Mononuclear cell (primary cell): ENCODE data around the gene TMEM116. TPM values are rescaled to one million over a fixed set of nuclear protein-coding genes. Genes with fewer than 3 reads are reported as not detected.

Source experiments
- H3K27me3 ChIP-seq: 2 replicates; pipeline ENCODE4 v1.6.0; 2011; ENCODE audit warnings: low read length, control low read depth; ENCODE audit not compliant: insufficient read depth
- H3K4me1 ChIP-seq: 2 replicates; pipeline ENCODE4 v1.5.1; 2011; ENCODE audit warnings: mild to moderate bottlenecking, low read length, control low read depth; ENCODE audit not compliant: insufficient read depth
- H3K4me3 ChIP-seq: 2 replicates; pipeline ENCODE4 v1.5.1; 2011; ENCODE audit warnings: mild to moderate bottlenecking, low read length, moderate library complexity
- H3K9me3 ChIP-seq: 2 replicates; pipeline ENCODE4 v1.5.1; 2011; ENCODE audit warnings: low read depth, mild to moderate bottlenecking, control low read depth, low read length
- total RNA-seq: library from RNA; depleted of rRNA; stranded (reverse); fragments of >200 nt; gene quantifications from one replicate; pipeline ENCODE4 v1.2.3, GENCODE V29; 2012

The TMEM116 gene
- total RNA-seq, 1 donor, result 9.4 TPM

DNA sequence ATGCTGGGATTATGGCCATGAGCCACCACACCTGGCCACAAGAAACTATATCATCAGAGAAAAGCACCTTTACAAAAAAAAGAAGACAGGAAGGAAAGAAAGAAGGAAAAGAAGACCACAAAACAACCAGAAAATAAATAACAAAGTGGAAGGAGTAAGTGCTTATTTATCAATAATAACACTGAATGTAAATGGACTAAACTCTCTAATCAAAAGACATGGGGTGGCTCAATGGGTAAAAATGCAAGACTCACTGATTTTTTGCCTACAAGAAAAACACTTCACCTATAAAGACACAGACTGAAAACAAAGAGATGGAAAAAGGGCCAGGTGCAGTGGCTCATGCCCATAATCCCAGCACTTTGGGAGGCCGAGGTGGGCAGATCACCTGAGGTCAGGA lies 105.2 kb downstream of the TMEM116 start:
- no peaks in the 10 kb centered on the region for H3K4me1 ChIP-seq
- no peaks in the 10 kb centered on the region for H3K27me3 ChIP-seq
- H3K9me3 ChIP-seq, result no peaks in the 10 kb centered on the region
- H3K4me3 ChIP-seq, result no peak overlapping the region

DNA sequence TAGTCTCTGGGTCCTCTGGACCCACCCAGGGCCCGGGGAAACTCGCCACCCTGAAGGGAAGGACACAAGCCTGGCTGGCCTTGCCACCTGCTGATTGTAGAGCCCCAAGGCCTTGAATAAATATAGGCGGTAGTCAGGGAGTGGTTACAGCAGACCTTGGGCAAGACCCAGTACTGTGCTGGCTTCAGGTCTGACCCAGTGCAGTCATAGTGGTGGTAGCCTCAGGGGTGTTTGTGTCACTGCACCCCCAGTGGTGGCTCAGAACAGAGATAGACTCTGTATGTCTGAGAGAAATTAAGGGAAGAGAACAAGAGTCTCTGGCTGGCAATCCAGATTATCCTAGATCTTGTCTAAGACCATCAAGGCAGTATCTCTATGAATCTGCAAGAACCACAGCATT lies 107.5 kb downstream of the TMEM116 start:
- no peak overlapping the region for H3K4me3 ChIP-seq
- no peaks in the 10 kb centered on the region for H3K4me1 ChIP-seq
- no peaks in the 10 kb centered on the region for H3K9me3 ChIP-seq
- H3K27me3 ChIP-seq, result no peaks in the 10 kb centered on the region

DNA sequence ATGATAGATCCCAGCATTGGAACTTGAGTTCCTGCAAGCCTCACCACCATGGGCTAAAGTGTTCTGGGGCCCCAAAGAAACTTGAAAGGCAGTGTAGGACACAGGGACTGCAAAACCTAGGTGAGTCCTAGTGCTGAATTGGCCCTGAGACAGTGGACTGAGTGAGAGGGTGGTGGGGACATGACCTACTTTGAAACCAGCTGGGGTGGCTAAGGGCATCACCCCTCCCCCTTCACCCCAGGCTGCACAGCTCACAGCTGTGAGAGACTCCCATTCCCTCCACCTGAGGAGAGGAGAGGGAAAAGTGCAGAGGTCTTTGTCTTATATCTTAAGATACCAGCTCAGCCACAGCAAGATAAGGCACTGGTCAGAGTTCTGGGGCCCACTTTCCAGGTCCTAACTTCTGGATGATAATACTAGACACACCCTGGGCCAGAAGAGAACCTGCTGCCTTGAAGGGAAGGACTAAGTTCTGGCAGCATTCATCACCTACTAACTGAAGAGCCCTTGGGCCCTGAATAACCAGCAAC lies 108.5 kb downstream of the TMEM116 start:
- Histone ChIP-seq H3K4me1 (no peaks in the 10 kb centered on the region), H3K27me3 (no peaks in the 10 kb centered on the region), H3K4me3 (no peak overlapping the region), H3K9me3 (no peaks in the 10 kb centered on the region)

- Histone ChIP-seq H3K4me1 (no peaks in the 10 kb centered on the region), H3K4me3 (no peak overlapping the region), H3K9me3 (no peaks in the 10 kb centered on the region), H3K27me3 (no peaks in the 10 kb centered on the region)
Measured at GRCh38 chr12:111901182-111901581, 111.8 kb downstream of the TMEM116 start.

DNA sequence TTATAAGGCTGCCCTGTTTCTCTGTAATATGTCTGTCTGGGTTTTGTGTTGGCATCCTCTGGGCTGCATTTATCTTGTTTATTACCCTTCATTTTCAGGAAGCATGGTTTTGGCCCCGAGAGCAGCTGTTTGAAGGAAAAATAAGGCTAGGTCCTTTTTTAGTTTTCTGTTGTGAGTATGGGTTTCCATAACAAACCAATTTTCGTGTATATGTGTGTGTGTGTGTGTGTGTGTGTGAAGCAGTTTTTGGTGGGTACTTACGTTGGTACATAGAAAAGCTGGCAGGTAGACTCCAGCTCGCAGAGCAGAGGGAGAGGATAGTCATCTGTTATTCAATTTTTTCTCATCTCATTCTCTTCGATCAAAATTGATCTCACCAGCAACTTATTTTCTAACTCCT lies 118.4 kb downstream of the TMEM116 start:
- H3K9me3 ChIP-seq, result no peaks in the 10 kb centered on the region
- no peaks in the 10 kb centered on the region for H3K27me3 ChIP-seq
- H3K4me1 ChIP-seq, result no peaks in the 10 kb centered on the region
- no peak overlapping the region for H3K4me3 ChIP-seq

DNA sequence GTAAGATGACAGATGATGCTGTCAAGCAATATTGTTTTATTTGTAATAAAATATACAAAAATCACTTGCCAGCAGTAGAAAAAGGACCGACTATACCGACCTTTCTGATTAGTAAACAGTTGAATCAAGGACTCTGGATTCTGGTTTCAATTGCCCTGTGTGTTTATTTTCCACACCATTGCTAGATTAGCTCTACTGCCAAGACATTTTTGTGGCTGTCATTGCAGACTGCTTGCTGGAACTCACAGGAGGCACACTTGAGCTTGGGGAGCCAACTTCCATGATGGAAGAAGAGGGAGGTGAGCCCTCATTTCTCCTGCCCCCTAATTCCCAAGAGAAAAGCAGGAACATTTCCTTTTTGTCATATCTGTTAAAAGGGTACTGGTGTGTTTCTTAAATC lies 119.7 kb downstream of the TMEM116 start:
- H3K9me3 ChIP-seq, result no peaks in the 10 kb centered on the region
- H3K4me3 ChIP-seq, result no peak overlapping the region
- H3K4me1 ChIP-seq, result peaks cover 3% of the 10 kb centered on the region

GRCh38 chr12:111887926-111888745 lies 124.8 kb downstream of the TMEM116 start:
- H3K27me3 ChIP-seq, result no peaks in the 10 kb centered on the region
- peaks cover 22% of the 10 kb centered on the region for H3K4me1 ChIP-seq
- no peaks in the 10 kb centered on the region for H3K9me3 ChIP-seq
- no peak overlapping the region for H3K4me3 ChIP-seq

More for the DNA sequence above, 119.7 kb downstream of the TMEM116 start:
- no peaks in the 10 kb centered on the region for H3K27me3 ChIP-seq

DNA sequence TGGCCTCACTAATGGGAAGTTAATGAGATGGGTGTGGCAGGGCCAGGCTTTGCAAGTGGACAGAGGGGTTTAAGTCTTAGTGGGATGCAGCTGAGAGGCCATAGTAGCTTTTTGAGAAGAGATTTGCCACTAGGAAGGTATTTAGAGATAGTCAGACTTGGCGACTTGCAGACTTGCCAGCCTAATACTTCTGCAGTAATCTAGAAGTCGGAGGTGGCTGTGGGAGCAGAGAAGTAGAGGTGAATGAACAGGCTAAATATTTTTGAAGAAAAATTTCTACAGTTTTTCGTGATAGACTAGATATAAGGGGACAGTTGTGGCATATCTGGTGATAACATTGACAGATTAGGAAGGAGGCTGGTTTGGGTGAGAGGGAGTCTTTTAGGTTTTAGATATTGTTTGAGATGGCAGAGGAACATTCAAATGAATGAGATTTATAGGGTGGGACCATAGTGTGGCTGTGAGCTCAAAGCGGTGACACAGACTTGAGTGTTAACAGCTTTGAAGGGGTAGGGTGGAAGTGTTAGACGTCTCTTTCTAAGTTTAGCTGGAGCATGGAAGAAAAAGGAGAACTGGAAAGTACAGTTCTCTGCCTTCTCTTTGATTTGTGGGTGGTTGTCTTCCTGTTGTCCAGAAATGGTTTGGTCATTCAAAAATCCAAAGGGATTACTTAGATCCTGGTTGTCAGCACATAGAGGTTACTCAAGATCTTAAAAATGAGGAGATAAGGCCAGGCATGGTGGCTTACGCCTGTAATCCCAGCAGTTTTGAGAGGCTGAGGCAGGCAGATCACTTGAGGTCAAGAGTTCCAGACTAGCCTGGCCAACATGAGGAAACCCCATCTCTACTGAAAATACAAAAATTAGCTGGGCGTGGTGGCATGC lies 126.1 kb downstream of the TMEM116 start:
- Histone ChIP-seq H3K4me3 (no peak overlapping the region), H3K4me1 (peaks cover 22% of the 10 kb centered on the region), H3K27me3 (no peaks in the 10 kb centered on the region), H3K9me3 (no peaks in the 10 kb centered on the region)

DNA sequence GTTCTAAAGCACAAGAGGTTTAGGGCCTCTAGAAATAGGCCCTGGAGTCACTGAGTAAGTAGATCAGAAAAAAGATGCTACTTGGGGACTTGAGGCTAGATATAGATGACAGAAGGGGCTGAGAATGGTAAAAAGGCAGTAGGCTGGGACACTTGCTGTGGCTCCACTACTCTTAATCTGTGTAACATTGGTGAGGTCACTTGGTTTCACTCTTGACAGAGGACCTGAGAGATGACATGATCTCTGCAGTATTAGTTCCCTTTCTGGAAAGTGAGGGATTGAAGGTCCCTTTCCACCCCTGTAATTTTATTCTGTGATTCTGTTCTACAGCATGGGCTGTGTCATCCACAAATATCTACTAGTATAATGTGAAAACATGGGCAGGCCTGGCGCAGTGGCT lies 131.2 kb downstream of the TMEM116 start:
- H3K27me3 ChIP-seq, result no peaks in the 10 kb centered on the region
- H3K4me3 ChIP-seq, result no peak overlapping the region
- H3K9me3 ChIP-seq, result no peaks in the 10 kb centered on the region
- H3K4me1 ChIP-seq, result peaks cover 3% of the 10 kb centered on the region

Other genes starting within 250 kb of the TMEM116 start
- 55.2 TPM for gene ALDH2, start 246.2 kb downstream of the TMEM116 start, total RNA-seq
- gene MAPKAPK5, start 170.9 kb downstream of the TMEM116 start, total RNA-seq, result 44.3 TPM
- gene ERP29, start 261 bp upstream of the TMEM116 start, total RNA-seq, result 115 TPM
- 33.8 TPM for gene NAA25, start 95.6 kb upstream of the TMEM116 start, total RNA-seq
- 44.5 TPM for gene TRAFD1, start 112.4 kb upstream of the TMEM116 start, total RNA-seq